ENCODE data around the gene BTBD19. TPM values are rescaled to one million over a fixed set of nuclear protein-coding genes. Genes with fewer than 3 reads are reported as not detected.

The BTBD19 gene
- total and polyA plus RNA-seq, 9 of the 15 experiments (the other 6 are each of a cell fraction or from before 2014, with no cell fraction given), result 0.22 to 2.0 (median 0.95) TPM

Small RNA genes within 50 kb of the gene (small RNA-seq; reads per million reads assigned to genes)
- not detected for gene AL136380.1
- 506 reads per million, percentile 99 among the genes with 10 or more reads in this experiment for gene SNORD38A
- gene SNORD38B, result not detected
- gene SNORD46, result 5,947 reads per million, percentile 100 among the genes with 10 or more reads in this experiment
- not detected for gene SNORD55

Other genes with a start within 250 kb of the BTBD19 start
Only the 7 nearest of the 12 such genes appear.
- gene RNU5D-1, start 77.4 kb upstream of the BTBD19 start, total RNA-seq (2014; rRNA removed), result not detected in 2 replicates
- not detected in 2 replicates for gene RNU5D-1, start 77.4 kb upstream of the BTBD19 start, total RNA-seq (2014; rRNA removed; fragmentation: Illumina TruSeq; extraction: Trizol)
- gene RNU5D-1, start 77.4 kb upstream of the BTBD19 start, total RNA-seq (2015; rRNA removed; fragmentation: Illumina TruSeq; extraction: Trizol), result under 0.01 TPM in 1 of 2 replicates, not detected in the other
- not detected in 2 replicates for gene RNU5D-1, start 77.4 kb upstream of the BTBD19 start, total RNA-seq (2021)
- gene RNU5D-1, start 77.4 kb upstream of the BTBD19 start, polyA plus RNA-seq (2011; rRNA removed), result under 0.01 TPM in 1 of 2 replicates, not detected in the other
- gene RNU5D-1, start 77.4 kb upstream of the BTBD19 start, polyA plus RNA-seq (2014; fragmentation: Illumina TruSeq; extraction: Trizol), result not detected in 2 replicates
- gene RNU5D-1, start 77.4 kb upstream of the BTBD19 start, polyA plus RNA-seq (2014; fragmentation: Nextera tagmentation; extraction: Ambion mirVana), result not detected
- gene RNU5D-1, start 77.4 kb upstream of the BTBD19 start, polyA plus RNA-seq (2014; rRNA removed), result not detected in 2 replicates
- gene KIF2C, start 68.7 kb upstream of the BTBD19 start, total RNA-seq (2014; rRNA removed), result 143 and 159 TPM in 2 replicates
- 169 and 184 TPM in 2 replicates for gene KIF2C, start 68.7 kb upstream of the BTBD19 start, total RNA-seq (2014; rRNA removed; fragmentation: Illumina TruSeq; extraction: Trizol)
- gene KIF2C, start 68.7 kb upstream of the BTBD19 start, total RNA-seq (2015; rRNA removed; fragmentation: Illumina TruSeq; extraction: Trizol), result 160 and 164 TPM in 2 replicates
- gene KIF2C, start 68.7 kb upstream of the BTBD19 start, total RNA-seq (2021), result 156 and 173 TPM in 2 replicates
- 214 and 226 TPM in 2 replicates for gene KIF2C, start 68.7 kb upstream of the BTBD19 start, polyA plus RNA-seq (2011; rRNA removed)
- gene KIF2C, start 68.7 kb upstream of the BTBD19 start, polyA plus RNA-seq (2014; fragmentation: Illumina TruSeq; extraction: Trizol), result 196 and 210 TPM in 2 replicates
- gene KIF2C, start 68.7 kb upstream of the BTBD19 start, polyA plus RNA-seq (2014; fragmentation: Nextera tagmentation; extraction: Ambion mirVana), result 100 to 1,000 TPM in 1 of 2 experiments, 10 to 100 TPM in 1; 84.9 to 161 TPM
- 163 and 183 TPM in 2 replicates for gene KIF2C, start 68.7 kb upstream of the BTBD19 start, polyA plus RNA-seq (2014; rRNA removed)
- 3,851 and 4,431 TPM in 2 replicates for gene RPS8, start 33.0 kb upstream of the BTBD19 start, total RNA-seq (2014; rRNA removed)
- 2,850 and 3,258 TPM in 2 replicates for gene RPS8, start 33.0 kb upstream of the BTBD19 start, total RNA-seq (2014; rRNA removed; fragmentation: Illumina TruSeq; extraction: Trizol)
- 3,074 and 3,307 TPM in 2 replicates for gene RPS8, start 33.0 kb upstream of the BTBD19 start, total RNA-seq (2015; rRNA removed; fragmentation: Illumina TruSeq; extraction: Trizol)
- gene RPS8, start 33.0 kb upstream of the BTBD19 start, total RNA-seq (2021), result 3,109 and 3,518 TPM in 2 replicates
- gene RPS8, start 33.0 kb upstream of the BTBD19 start, polyA plus RNA-seq (2011; rRNA removed), result 2,871 and 3,497 TPM in 2 replicates
- 2,545 and 2,717 TPM in 2 replicates for gene RPS8, start 33.0 kb upstream of the BTBD19 start, polyA plus RNA-seq (2014; fragmentation: Illumina TruSeq; extraction: Trizol)
- 1,000 to 10,000 TPM; 2,431 to 2,562 TPM for gene RPS8, start 33.0 kb upstream of the BTBD19 start, polyA plus RNA-seq (2014; fragmentation: Nextera tagmentation; extraction: Ambion mirVana)
- 3,694 and 4,168 TPM in 2 replicates for gene RPS8, start 33.0 kb upstream of the BTBD19 start, polyA plus RNA-seq (2014; rRNA removed)
- not detected in 2 replicates for gene BEST4, start 20.4 kb upstream of the BTBD19 start, total RNA-seq (2014; rRNA removed)
- not detected in 2 replicates for gene BEST4, start 20.4 kb upstream of the BTBD19 start, total RNA-seq (2014; rRNA removed; fragmentation: Illumina TruSeq; extraction: Trizol)
- not detected in 2 replicates for gene BEST4, start 20.4 kb upstream of the BTBD19 start, total RNA-seq (2015; rRNA removed; fragmentation: Illumina TruSeq; extraction: Trizol)
- not detected in 2 replicates for gene BEST4, start 20.4 kb upstream of the BTBD19 start, total RNA-seq (2021)
- 0.05 and 0.07 TPM in 2 replicates for gene BEST4, start 20.4 kb upstream of the BTBD19 start, polyA plus RNA-seq (2011; rRNA removed)
- gene BEST4, start 20.4 kb upstream of the BTBD19 start, polyA plus RNA-seq (2014; fragmentation: Illumina TruSeq; extraction: Trizol), result not detected in 2 replicates
- not detected for gene BEST4, start 20.4 kb upstream of the BTBD19 start, polyA plus RNA-seq (2014; fragmentation: Nextera tagmentation; extraction: Ambion mirVana)
- gene BEST4, start 20.4 kb upstream of the BTBD19 start, polyA plus RNA-seq (2014; rRNA removed), result 0.11 TPM in 1 of 2 replicates, not detected in the other
- 15.3 and 17.4 TPM in 2 replicates for gene PLK3, start 8.1 kb upstream of the BTBD19 start, total RNA-seq (2014; rRNA removed)
- gene PLK3, start 8.1 kb upstream of the BTBD19 start, total RNA-seq (2014; rRNA removed; fragmentation: Illumina TruSeq; extraction: Trizol), result 5.2 and 6.6 TPM in 2 replicates
- 5.8 and 7.7 TPM in 2 replicates for gene PLK3, start 8.1 kb upstream of the BTBD19 start, total RNA-seq (2015; rRNA removed; fragmentation: Illumina TruSeq; extraction: Trizol)
- 17.9 and 19.3 TPM in 2 replicates for gene PLK3, start 8.1 kb upstream of the BTBD19 start, total RNA-seq (2021)
- 11.0 and 15.5 TPM in 2 replicates for gene PLK3, start 8.1 kb upstream of the BTBD19 start, polyA plus RNA-seq (2011; rRNA removed)
- gene PLK3, start 8.1 kb upstream of the BTBD19 start, polyA plus RNA-seq (2014; fragmentation: Illumina TruSeq; extraction: Trizol), result 12.2 and 14.0 TPM in 2 replicates
- 1 to 10 TPM in 1 of 2 experiments, under 1 TPM in 1; 0.52 to 1.9 TPM for gene PLK3, start 8.1 kb upstream of the BTBD19 start, polyA plus RNA-seq (2014; fragmentation: Nextera tagmentation; extraction: Ambion mirVana)
- 22.7 and 24.2 TPM in 2 replicates for gene PLK3, start 8.1 kb upstream of the BTBD19 start, polyA plus RNA-seq (2014; rRNA removed)
- 0.73 TPM in 1 of 2 replicates, not detected in the other for gene DYNLT4, start 1.2 kb upstream of the BTBD19 start, total RNA-seq (2014; rRNA removed)
- not detected in 2 replicates for gene DYNLT4, start 1.2 kb upstream of the BTBD19 start, total RNA-seq (2014; rRNA removed; fragmentation: Illumina TruSeq; extraction: Trizol)
- gene DYNLT4, start 1.2 kb upstream of the BTBD19 start, total RNA-seq (2015; rRNA removed; fragmentation: Illumina TruSeq; extraction: Trizol), result not detected in 2 replicates
- 0.29 TPM in 1 of 2 replicates, not detected in the other for gene DYNLT4, start 1.2 kb upstream of the BTBD19 start, total RNA-seq (2021)
- gene DYNLT4, start 1.2 kb upstream of the BTBD19 start, polyA plus RNA-seq (2011; rRNA removed), result 0.11 TPM in 1 of 2 replicates, not detected in the other
- not detected in 2 replicates for gene DYNLT4, start 1.2 kb upstream of the BTBD19 start, polyA plus RNA-seq (2014; fragmentation: Illumina TruSeq; extraction: Trizol)
- gene DYNLT4, start 1.2 kb upstream of the BTBD19 start, polyA plus RNA-seq (2014; fragmentation: Nextera tagmentation; extraction: Ambion mirVana), result not detected
- not detected in 2 replicates for gene DYNLT4, start 1.2 kb upstream of the BTBD19 start, polyA plus RNA-seq (2014; rRNA removed)
- gene PTCH2, start 34.7 kb downstream of the BTBD19 start, total RNA-seq (2014; rRNA removed), result 0.16 TPM in 1 of 2 replicates, not detected in the other
- 16.8 and 20.5 TPM in 2 replicates for gene PTCH2, start 34.7 kb downstream of the BTBD19 start, total RNA-seq (2014; rRNA removed; fragmentation: Illumina TruSeq; extraction: Trizol)
- 21.5 and 27.3 TPM in 2 replicates for gene PTCH2, start 34.7 kb downstream of the BTBD19 start, total RNA-seq (2015; rRNA removed; fragmentation: Illumina TruSeq; extraction: Trizol)
- 3.0 TPM in 2 replicates for gene PTCH2, start 34.7 kb downstream of the BTBD19 start, total RNA-seq (2021)
- 0.25 and 0.51 TPM in 2 replicates for gene PTCH2, start 34.7 kb downstream of the BTBD19 start, polyA plus RNA-seq (2011; rRNA removed)
- gene PTCH2, start 34.7 kb downstream of the BTBD19 start, polyA plus RNA-seq (2014; fragmentation: Illumina TruSeq; extraction: Trizol), result 0.33 and 0.35 TPM in 2 replicates
- gene PTCH2, start 34.7 kb downstream of the BTBD19 start, polyA plus RNA-seq (2014; fragmentation: Nextera tagmentation; extraction: Ambion mirVana), result under 1 TPM; 0.15 to 0.25 TPM
- 0.39 and 0.64 TPM in 2 replicates for gene PTCH2, start 34.7 kb downstream of the BTBD19 start, polyA plus RNA-seq (2014; rRNA removed)

All from K562 (cell line).